Hepatocyte (in vitro differentiated cells): ENCODE results near the gene TPM2.

Experiments
- CTCF ChIP-seq: fragments of 200-600 bp; sonication (generic); IDR thresholded peaks from 2 replicates; pipeline ENCODE4 v1.5.1; 2016; ENCODE audit warnings: antibody characterized with exemption, mild to moderate bottlenecking; ENCODE audit not compliant: poor library complexity
- EZH2 ChIP-seq: fragments of 200-600 bp; sonication (generic); IDR thresholded peaks from 2 replicates; pipeline ENCODE4 v1.6.1; 2016; ENCODE audit warnings: antibody characterized with exemption, mild to moderate bottlenecking, borderline replicate concordance
- EZH2phosphoT487 ChIP-seq: fragments of 200-600 bp; sonication (generic); IDR thresholded peaks from one replicate; pipeline ENCODE4 v1.6.1; 2018; ENCODE audit warnings: antibody characterized with exemption, mild to moderate bottlenecking, low read depth, moderate library complexity; ENCODE audit not compliant: unreplicated experiment, severe bottlenecking

GRCh38 chr9:35730486-35730854 is 40.7 kb upstream of the TPM2 start:
- TF ChIP-seq CTCF: no peak
- no peak for TF ChIP-seq EZH2
- no peak for TF ChIP-seq EZH2phosphoT487
